Activated T-cell treated with anti-CD3 and anti-CD28 coated beads, Interleukin-2, amount 50 U/mL, for 4 hours (primary cell): ENCODE results near the gene SELENOV. TPM values are rescaled to one million over a fixed set of nuclear protein-coding genes. Genes with fewer than 3 reads are reported as not detected.
A peak's percentile ranks its signal among the peaks of the same experiment; 100 is the strongest.

Experiments used
- ATAC-seq, 2 donors: fragments of 200-7000 bp; cut with Tn5 transposase; one replicate each; pipeline ENCODE4 v1.10.0; 2021
- DNase-seq: peaks from one replicate; pipeline ENCODE4 v3.0.0-alpha.2; 2020
- H3K27me3 Mint-ChIP-seq: one replicate; pipeline ENCODE4 v1.8.0; 2021; ENCODE audit warnings: low read depth, mixed read lengths
- H3K36me3 Mint-ChIP-seq: one replicate; pipeline ENCODE4 v1.8.0; 2022; ENCODE audit warnings: mixed read lengths; ENCODE audit not compliant: insufficient read depth
- H3K4me1 Mint-ChIP-seq: one replicate; pipeline ENCODE4 v1.8.0; 2021; ENCODE audit warnings: low read depth, mixed read lengths
- H3K4me3 Mint-ChIP-seq: one replicate; pipeline ENCODE4 v1.8.0; 2021; ENCODE audit warnings: mild to moderate bottlenecking, moderate library complexity, mixed read lengths
- H3K9me3 Mint-ChIP-seq: one replicate; pipeline ENCODE4 v1.8.0; 2021; ENCODE audit warnings: mixed read lengths
- total RNA-seq, 3 donors: library from RNA; stranded (reverse); gene quantifications; one replicate each; pipeline ENCODE4 v1.2.1, GENCODE V29; 2021

SELENOV gene
- total RNA-seq, 3 donors from 2014 or later, result not detected

- DNase-seq, result peak; percentile 98
- Mint-ChIP-seq H3K4me1 (peaks cover 24% of the 10 kb centered on the region), H3K9me3 (no peaks in the 10 kb centered on the region), H3K4me3 (peak within 1 kb of the TSS; percentile 89), H3K27me3 (no peaks in the 10 kb centered on the region), H3K36me3 (peaks cover 8% of the 10 kb centered on the region)
- ATAC-seq, result peak; percentile 97
Observed at GRCh38 chr19:39480337-39481228, 34.4 kb upstream of the SELENOV start, which contains the start of gene TIMM50. TSS of gene TIMM50 (plus strand) at chr19:39480838. CDS start at chr19:39480854, 16 bp downstream.

- ATAC-seq (no peak), DNase-seq (no peak)
- Mint-ChIP-seq H3K36me3 (peaks cover 9% of the 10 kb centered on the region), H3K4me3 (peak overlapping the region; percentile 89), H3K9me3 (no peaks in the 10 kb centered on the region), H3K4me1 (peaks cover 24% of the 10 kb centered on the region), H3K27me3 (no peaks in the 10 kb centered on the region)
Observed at GRCh38 chr19:39481229-39481545, 33.8 kb upstream of the SELENOV start.

- DNase-seq (no peak), ATAC-seq (no peak)
- no peaks in the 10 kb centered on the region for H3K9me3 Mint-ChIP-seq
- peaks cover 25% of the 10 kb centered on the region for H3K4me1 Mint-ChIP-seq
- H3K4me3 Mint-ChIP-seq, result peak overlapping the region; percentile 89
- H3K36me3 Mint-ChIP-seq, result peaks cover 10% of the 10 kb centered on the region
- H3K27me3 Mint-ChIP-seq, result no peaks in the 10 kb centered on the region
Observed at GRCh38 chr19:39481676-39482075, 33.3 kb upstream of the SELENOV start.

- Mint-ChIP-seq H3K36me3 (peaks cover 18% of the 10 kb centered on the region), H3K4me3 (peak overlapping the region; percentile 89), H3K9me3 (no peaks in the 10 kb centered on the region), H3K27me3 (no peaks in the 10 kb centered on the region), H3K4me1 (peaks cover 27% of the 10 kb centered on the region)
- DNase-seq (no peak), ATAC-seq (no peak)
Observed at GRCh38 chr19:39483141-39483540, 31.8 kb upstream of the SELENOV start.

GRCh38 chr19:39489756-39490155, 25.2 kb upstream of the SELENOV start:
- DNase-seq (no peak), ATAC-seq (no peak)
- no peak overlapping the region for H3K4me3 Mint-ChIP-seq
- H3K27me3 Mint-ChIP-seq, result no peaks in the 10 kb centered on the region
- peaks cover 3% of the 10 kb centered on the region for H3K4me1 Mint-ChIP-seq
- H3K36me3 Mint-ChIP-seq, result peaks cover 22% of the 10 kb centered on the region
- no peaks in the 10 kb centered on the region for H3K9me3 Mint-ChIP-seq

DNA sequence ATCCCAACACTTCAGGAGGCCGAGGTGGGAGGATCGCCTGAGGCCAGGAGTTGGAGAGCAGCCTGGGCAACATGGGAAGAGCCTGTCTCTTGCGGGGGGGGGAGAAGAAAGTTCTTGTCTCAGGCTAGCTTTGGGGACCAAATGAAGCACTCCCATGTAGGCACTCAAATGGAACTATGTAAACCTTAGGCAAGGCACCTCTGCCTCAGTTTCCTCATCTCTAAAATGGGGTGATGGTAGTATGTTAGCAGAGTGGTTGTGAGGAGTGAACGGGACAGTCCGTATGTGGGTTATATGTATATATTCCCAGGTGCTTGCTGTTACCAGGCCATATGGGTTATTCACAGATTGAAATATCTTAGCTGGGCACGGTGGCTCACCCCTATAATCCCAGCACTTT, 22.7 kb upstream of the SELENOV start:
- ATAC-seq (no peak), DNase-seq (no peak)
- Mint-ChIP-seq H3K4me1 (no peaks in the 10 kb centered on the region), H3K4me3 (no peak overlapping the region), H3K36me3 (peaks cover 13% of the 10 kb centered on the region), H3K9me3 (no peaks in the 10 kb centered on the region), H3K27me3 (peaks cover 9% of the 10 kb centered on the region)

DNA sequence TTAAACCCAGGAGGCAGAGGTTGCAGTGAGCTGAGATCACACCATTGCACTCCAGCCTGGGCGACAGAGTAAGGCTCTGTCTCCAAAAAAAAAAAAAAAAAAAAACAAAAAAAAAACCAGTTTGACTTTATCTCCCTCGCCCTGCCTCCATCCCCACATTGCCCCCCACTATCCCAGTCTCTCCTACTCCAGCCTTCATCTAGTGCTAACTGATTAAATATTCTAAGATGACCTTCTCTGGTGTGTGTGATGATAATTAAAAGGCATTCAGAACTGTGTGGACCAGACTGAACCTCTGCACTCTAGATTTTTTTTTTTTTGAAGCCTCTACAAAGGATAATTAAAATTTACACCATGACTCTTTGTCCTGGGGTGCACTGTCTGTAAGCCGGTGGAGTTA, 22.2 kb upstream of the SELENOV start:
- no peaks in the 10 kb centered on the region for H3K4me1 Mint-ChIP-seq
- DNase-seq (no peak), ATAC-seq (no peak)
- H3K4me3 Mint-ChIP-seq, result no peak overlapping the region
- peaks cover 12% of the 10 kb centered on the region for H3K36me3 Mint-ChIP-seq
- H3K9me3 Mint-ChIP-seq, result no peaks in the 10 kb centered on the region
- peaks cover 12% of the 10 kb centered on the region for H3K27me3 Mint-ChIP-seq

- Mint-ChIP-seq H3K36me3 (no peaks in the 10 kb centered on the region), H3K9me3 (no peaks in the 10 kb centered on the region), H3K27me3 (peaks cover 25% of the 10 kb centered on the region), H3K4me3 (no peak overlapping the region), H3K4me1 (peaks cover 12% of the 10 kb centered on the region)
- no peak for ATAC-seq
- DNase-seq, result no peak
Observed at GRCh38 chr19:39494661-39495060, 20.3 kb upstream of the SELENOV start.

GRCh38 chr19:39496063-39496462, 18.9 kb upstream of the SELENOV start:
- Mint-ChIP-seq H3K4me1 (peaks cover 14% of the 10 kb centered on the region), H3K9me3 (no peaks in the 10 kb centered on the region), H3K27me3 (peaks cover 37% of the 10 kb centered on the region), H3K36me3 (no peaks in the 10 kb centered on the region), H3K4me3 (no peak overlapping the region)
- ATAC-seq (no peak), DNase-seq (no peak)

DNA sequence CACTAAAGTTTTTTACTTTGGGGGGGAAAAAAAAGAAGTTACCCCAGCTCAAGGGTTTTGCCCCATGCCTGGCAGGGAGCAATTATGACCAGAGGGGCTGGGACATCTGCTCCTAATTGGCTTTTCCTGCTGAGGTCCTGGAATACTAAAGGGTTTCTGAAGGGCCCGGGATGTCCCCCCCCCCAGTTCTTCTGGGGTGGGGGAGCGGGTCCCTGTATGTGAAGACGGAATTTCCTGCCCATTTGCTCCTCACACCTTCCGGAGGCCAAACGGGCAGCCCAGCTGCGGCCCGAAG, 17.3 kb upstream of the SELENOV start:
- Mint-ChIP-seq H3K36me3 (no peaks in the 10 kb centered on the region), H3K27me3 (peaks cover 45% of the 10 kb centered on the region), H3K9me3 (no peaks in the 10 kb centered on the region), H3K4me1 (peaks cover 14% of the 10 kb centered on the region), H3K4me3 (no peak overlapping the region)
- DNase-seq (no peak), ATAC-seq (no peak)

GRCh38 chr19:39497996-39498797, 16.7 kb upstream of the SELENOV start:
- peak; percentile 38 to 44 for ATAC-seq
- Mint-ChIP-seq H3K9me3 (no peaks in the 10 kb centered on the region), H3K4me1 (peaks cover 16% of the 10 kb centered on the region), H3K4me3 (peak overlapping the region; percentile 69), H3K27me3 (peaks cover 48% of the 10 kb centered on the region), H3K36me3 (no peaks in the 10 kb centered on the region)
- DNase-seq, result no peak

DNA sequence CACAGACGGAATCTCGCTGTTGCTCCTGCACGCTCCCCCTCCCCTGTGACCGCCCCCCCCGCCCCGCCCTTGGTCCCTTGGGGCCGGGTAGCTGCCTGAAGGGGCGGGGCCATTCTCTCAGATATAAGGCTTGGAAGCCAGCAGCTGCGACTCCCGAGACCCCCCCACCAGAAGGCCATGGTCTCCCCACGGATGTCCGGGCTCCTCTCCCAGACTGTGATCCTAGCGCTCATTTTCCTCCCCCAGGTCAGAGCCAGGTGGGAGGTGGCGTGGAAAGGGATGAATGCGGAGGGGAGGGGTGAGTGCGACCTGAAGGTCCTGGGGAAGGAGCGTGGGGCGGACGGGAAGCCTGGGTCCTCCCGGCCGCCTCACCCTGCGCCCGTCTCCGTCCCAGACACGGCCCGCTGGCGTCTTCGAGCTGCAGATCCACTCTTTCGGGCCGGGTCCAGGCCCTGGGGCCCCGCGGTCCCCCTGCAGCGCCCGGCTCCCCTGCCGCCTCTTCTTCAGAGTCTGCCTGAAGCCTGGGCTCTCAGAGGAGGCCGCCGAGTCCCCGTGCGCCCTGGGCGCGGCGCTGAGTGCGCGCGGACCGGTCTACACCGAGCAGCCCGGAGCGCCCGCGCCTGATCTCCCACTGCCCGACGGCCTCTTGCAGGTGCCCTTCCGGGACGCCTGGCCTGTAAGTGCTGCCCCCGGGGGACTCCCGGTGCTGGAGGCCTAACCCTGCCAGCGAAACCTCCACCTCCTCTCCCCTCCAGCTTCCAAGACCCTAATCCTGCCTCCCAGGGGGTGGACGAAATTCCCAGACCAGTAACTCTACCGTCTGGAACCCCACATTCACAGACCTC, 15.9 kb upstream of the SELENOV start, which contains the start of gene DLL3:
Gene DLL3, plus strand, starts transcription at position 150 of the 845 bp plus-strand sequence. Its CDS starts 28 bp downstream, at position 178.
- peaks cover 56% of the 10 kb centered on the region for H3K27me3 Mint-ChIP-seq
- DNase-seq, result no peak

GRCh38 chr19:39499932-39500331, 15.0 kb upstream of the SELENOV start:
- ATAC-seq, result no peak
- no peak for DNase-seq
- H3K4me1 Mint-ChIP-seq, result peaks cover 18% of the 10 kb centered on the region
- no peaks in the 10 kb centered on the region for H3K9me3 Mint-ChIP-seq
- peaks cover 66% of the 10 kb centered on the region for H3K27me3 Mint-ChIP-seq
- H3K4me3 Mint-ChIP-seq, result peak overlapping the region; percentile 17
- H3K36me3 Mint-ChIP-seq, result no peaks in the 10 kb centered on the region

More for the DNA sequence above, 15.9 kb upstream of the SELENOV start, which contains the start of gene DLL3:
- no peaks in the 10 kb centered on the region for H3K9me3 Mint-ChIP-seq
- peak within 1 kb of the TSS; percentile 69 for H3K4me3 Mint-ChIP-seq
- H3K4me1 Mint-ChIP-seq, result peaks cover 18% of the 10 kb centered on the region
- peak; percentile 20 to 36 for ATAC-seq
- H3K36me3 Mint-ChIP-seq, result no peaks in the 10 kb centered on the region

DNA sequence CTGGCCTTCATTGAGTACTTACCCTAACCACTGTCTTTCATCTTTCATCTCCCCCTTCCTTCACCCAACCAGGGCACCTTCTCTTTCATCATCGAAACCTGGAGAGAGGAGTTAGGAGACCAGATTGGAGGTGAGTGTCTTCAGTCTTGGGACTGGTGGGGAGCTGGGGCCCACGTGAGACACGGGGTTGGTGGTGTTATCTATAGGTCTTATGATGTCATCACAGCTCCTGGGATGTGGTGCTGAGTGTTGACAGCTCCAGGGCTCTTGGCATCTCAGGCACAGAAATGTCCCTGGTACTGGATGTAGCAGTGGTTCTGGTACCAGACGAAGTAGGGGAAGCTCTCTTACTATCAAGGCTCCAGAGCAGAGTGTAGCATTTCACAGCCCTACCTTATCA, 14.4 kb upstream of the SELENOV start:
- H3K27me3 Mint-ChIP-seq, result peaks cover 67% of the 10 kb centered on the region
- H3K4me1 Mint-ChIP-seq, result peaks cover 18% of the 10 kb centered on the region
- no peak overlapping the region for H3K4me3 Mint-ChIP-seq
- DNase-seq (no peak), ATAC-seq (no peak)
- no peaks in the 10 kb centered on the region for H3K9me3 Mint-ChIP-seq
- no peaks in the 10 kb centered on the region for H3K36me3 Mint-ChIP-seq
